SK-N-SH (cell line): ENCODE data around the gene DYNC2H1. TPM values are rescaled to one million over a fixed set of nuclear protein-coding genes. Genes with fewer than 3 reads are reported as not detected.

Experiments
- CTCF ChIA-PET: fragments of 300-600, 350-600 bp; formaldehyde crosslinking; extraction: SDS; loops from one replicate; lab custom pipeline; 2021; lab: Yijun Ruan, JAX
- POLR2A ChIA-PET: fragments of 350-600 bp; sonication (Branson Sonifier 250); formaldehyde crosslinking; extraction: SDS; loops from one replicate; lab custom pipeline; 2020; ENCODE audit warnings: antibody characterized with exemption, inconsistent platforms; lab: Yijun Ruan, JAX
- DNase-seq: peaks from one replicate; pipeline ENCODE4 v3.0.0; 2012
- H2AFZ ChIP-seq: fragments of 200-600 bp; sonication (generic); 2 replicates; pipeline ENCODE4 v1.8.1; 2016; ENCODE audit warnings: antibody characterized with exemption, mild to moderate bottlenecking, low read depth
- H3F3A ChIP-seq: fragments of 200-600 bp; sonication (generic); replicated peaks from 2 replicates; pipeline ENCODE3; 2016; ENCODE audit warnings: antibody characterized with exemption, mild to moderate bottlenecking; ENCODE audit not compliant: insufficient read depth
- H3K27ac ChIP-seq, 2 experiments: fragments of 200-500 bp in 1 of 2; fragments of 200-600 bp in 1 of 2; sonication (Bioruptor generic) in 1 of 2; sonication (generic), shearing (Covaris generic) in 1 of 2; 2 replicates each; pipeline versions ENCODE4 v1.5.1 to v1.6.1; 2014 to 2016; ENCODE audit warnings: low read depth in 2 of 2, inconsistent platforms in 1 of 2, low read length in 1 of 2, mild to moderate bottlenecking in 1 of 2, mixed read lengths in 1 of 2
- H3K27me3 ChIP-seq: fragments of 200-600 bp; sonication (generic), shearing (Covaris generic); 2 replicates; pipeline ENCODE4 v1.6.1; 2016; ENCODE audit warnings: mixed run types; ENCODE audit not compliant: insufficient read depth
- H3K36me3 ChIP-seq, 2 experiments: fragments of 200-500 bp in 1 of 2; fragments of 200-600 bp in 1 of 2; sonication (Bioruptor generic) in 1 of 2; sonication (generic) in 1 of 2; replicated peaks in 1 of 2; 2 replicates each; pipeline versions ENCODE3 to v1.5.1; 2014 to 2016; ENCODE audit warnings: low read length in 1 of 2, mild to moderate bottlenecking in 1 of 2; ENCODE audit not compliant: insufficient read depth in 2 of 2, control insufficient read depth in 1 of 2
- H3K4me1 ChIP-seq, 2 experiments: fragments of 200-500 bp in 1 of 2; fragments of 200-600 bp in 1 of 2; sonication (Bioruptor generic) in 1 of 2; sonication (generic), shearing (Covaris generic) in 1 of 2; 2 replicates each; pipeline versions ENCODE4 v1.5.1 to v1.6.1; 2014 to 2016; ENCODE audit warnings: low read depth in 1 of 2, low read length in 1 of 2, mixed run types in 1 of 2; ENCODE audit not compliant: insufficient read depth in 2 of 2, control insufficient read depth in 1 of 2
- H3K4me2 ChIP-seq: fragments of 200-600 bp; sonication (generic), shearing (Covaris generic); 2 replicates; pipeline ENCODE4 v1.6.1; 2017; ENCODE audit warnings: mixed run types
- H3K4me3 ChIP-seq, 2 experiments: fragments of 200-500 bp in 1 of 2; fragments of 200-600 bp in 1 of 2; sonication (Bioruptor generic) in 1 of 2; sonication (generic), shearing (Covaris generic) in 1 of 2; 2 replicates each; pipeline versions ENCODE4 v1.5.1 to v1.8.1; 2014 to 2016; ENCODE audit warnings: low read depth in 2 of 2, inconsistent platforms in 1 of 2, low read length in 1 of 2, mild to moderate bottlenecking in 1 of 2, mixed read lengths in 1 of 2, moderate library complexity in 1 of 2
- H3K79me2 ChIP-seq: fragments of 200-600 bp; sonication (generic); 2 replicates; pipeline ENCODE4 v1.8.1; 2017; ENCODE audit warnings: mild to moderate bottlenecking; ENCODE audit not compliant: insufficient read depth
- H3K9ac ChIP-seq: fragments of 200-600 bp; sonication (generic); 2 replicates; pipeline ENCODE4 v1.6.1; 2017; ENCODE audit warnings: mixed run types
- H3K9me2 ChIP-seq: fragments of 200-600 bp; sonication (generic); 2 replicates; pipeline ENCODE4 v1.6.1; 2017; ENCODE audit warnings: mixed run types
- H3K9me3 ChIP-seq: fragments of 200-600 bp; sonication (generic); 2 replicates; pipeline ENCODE4 v1.6.1; 2017; ENCODE audit warnings: mixed run types, mild to moderate bottlenecking, moderate library complexity
- H4K20me1 ChIP-seq: fragments of 200-600 bp; sonication (generic); 2 replicates; pipeline ENCODE4 v1.6.1; 2017; ENCODE audit warnings: mild to moderate bottlenecking, mixed run types; ENCODE audit not compliant: insufficient read depth
- CHD2 ChIP-seq: fragments of 150-350 bp; IDR thresholded peaks from 2 replicates; pipeline ENCODE4 v1.6.1; 2018; ENCODE audit warnings: low read length; ENCODE audit not compliant: partially characterized antibody
- ELF1 ChIP-seq: IDR thresholded peaks from 2 replicates; pipeline ENCODE4 v1.4.0; 2012
- EP300 ChIP-seq, 2 experiments: IDR thresholded peaks; 2 replicates each; pipeline versions ENCODE4 v1.4.0 to v1.6.1; 2012; ENCODE audit warnings: borderline replicate concordance in 1 of 2, low read depth in 1 of 2, low read length in 1 of 2
- FOSL2 ChIP-seq: IDR thresholded peaks from 2 replicates; pipeline ENCODE4 v1.4.0; 2012; ENCODE audit warnings: low read depth, mild to moderate bottlenecking, moderate library complexity, borderline replicate concordance
- FOXM1 ChIP-seq: IDR thresholded peaks from 2 replicates; pipeline ENCODE4 v1.4.0; 2012; ENCODE audit warnings: low read depth, mild to moderate bottlenecking
- IRF3 ChIP-seq: fragments of 150-350 bp; IDR thresholded peaks from 2 replicates; pipeline ENCODE4 v1.6.1; 2016; ENCODE audit warnings: mild to moderate bottlenecking, low read depth, low read length
- PBX3 ChIP-seq: IDR thresholded peaks from 2 replicates; pipeline ENCODE4; 2012
- POLR2AphosphoS5 ChIP-seq: IDR thresholded peaks from 2 replicates; pipeline ENCODE4 v1.6.1; 2012; ENCODE audit warnings: low read depth, low read length
- RAD21 ChIP-seq: IDR thresholded peaks from 2 replicates; pipeline ENCODE4 v1.6.1; 2012; ENCODE audit warnings: mild to moderate bottlenecking, low read length
- RFX5 ChIP-seq: IDR thresholded peaks from 2 replicates; pipeline ENCODE4 v1.6.1; 2012; ENCODE audit warnings: mild to moderate bottlenecking, improper control_type of control experiment, low read length
- SMC3 ChIP-seq: IDR thresholded peaks from 2 replicates; pipeline ENCODE4 v1.6.1; 2012; ENCODE audit warnings: low read depth, low read length, improper control_type of control experiment
- TAF1 ChIP-seq: IDR thresholded peaks from 2 replicates; pipeline ENCODE4 v1.6.1; 2012; ENCODE audit warnings: low read depth, mild to moderate bottlenecking, low read length, moderate library complexity, borderline replicate concordance
- TCF12 ChIP-seq: IDR thresholded peaks from 2 replicates; pipeline ENCODE4 v1.4.0; 2012
- TEAD4 ChIP-seq: IDR thresholded peaks from 2 replicates; pipeline ENCODE4 v1.4.0; 2012; ENCODE audit warnings: mild to moderate bottlenecking, borderline replicate concordance; ENCODE audit not compliant: insufficient read depth
- USF2 ChIP-seq: fragments of 150-350 bp; IDR thresholded peaks from 2 replicates; pipeline ENCODE4 v1.6.1; 2017; ENCODE audit warnings: antibody characterized with exemption, low read length, low read depth, borderline replicate concordance
- ZBTB33 ChIP-seq: IDR thresholded peaks from 2 replicates; pipeline ENCODE4 v1.4.0; 2012; ENCODE audit warnings: low read depth, borderline replicate concordance
- WGBS: methylation state at CpG from one replicate; pipeline ENCODE4 v1.1.6; 2017; ENCODE audit warnings: low lambda C conversion rate; 5-methylcytosine and 5-hydroxymethylcytosine counted together
- polyA plus RNA-seq, 3 experiments: library from polyadenylated mRNA; depleted of rRNA; stranded (reverse); fragments of >200 nt; gene quantifications; 2 replicates each; pipeline ENCODE4 v1.2.3, GENCODE V29; 2012
- TF ChIP-seq, protein P1 (sequence below): IDR thresholded peaks from 2 replicates; pipeline ENCODE4 v1.4.0; 2012; ENCODE audit warnings: low read depth, borderline replicate concordance
- TF ChIP-seq, protein P2 (sequence below): fragments of 200-600 bp; sonication (generic); IDR thresholded peaks from 2 replicates; pipeline ENCODE4 v1.6.1; 2017; ENCODE audit warnings: antibody characterized with exemption, mild to moderate bottlenecking, moderate library complexity

Gene DYNC2H1
- polyA plus RNA-seq, 1 of the 3 experiments (the other 2 are of a cell fraction), result 15.3 TPM

- Histone ChIP-seq H3K9me3 (no peaks in the 10 kb centered on the region), H3K4me2 (no peak overlapping the region), H3K9me2 (no peaks in the 10 kb centered on the region), H2AFZ (no peak overlapping the region), H4K20me1 (no peaks in the 10 kb centered on the region), H3K36me3 (no peaks in the 10 kb centered on the region), H3F3A (no peaks in the 10 kb centered on the region), H3K79me2 (no peaks in the 10 kb centered on the region), H3K27me3 (no peaks in the 10 kb centered on the region), H3K4me3 (no peak overlapping the region), H3K4me1 (peaks cover 0 to 2% of the 10 kb centered on the region in 2 experiments; a peak in 1 of 4 replicates)
- POLR2A ChIA-PET, result no interaction called here
- CTCF ChIA-PET, result no interaction called here
- no peak for DNase-seq
- 88% methylated on average over 2 of the region's 2 CpGs for whole genome bisulfite sequencing
- TF ChIP-seq TEAD4 (no peak), FOSL2 (no peak), IRF3 (no peak), PBX3 (no peak), RFX5 (no peak), TAF1 (no peak), FOXM1 (no peak), ZBTB33 (no peak), RAD21 (no peak)
- TF ChIP-seq, protein P1, sequence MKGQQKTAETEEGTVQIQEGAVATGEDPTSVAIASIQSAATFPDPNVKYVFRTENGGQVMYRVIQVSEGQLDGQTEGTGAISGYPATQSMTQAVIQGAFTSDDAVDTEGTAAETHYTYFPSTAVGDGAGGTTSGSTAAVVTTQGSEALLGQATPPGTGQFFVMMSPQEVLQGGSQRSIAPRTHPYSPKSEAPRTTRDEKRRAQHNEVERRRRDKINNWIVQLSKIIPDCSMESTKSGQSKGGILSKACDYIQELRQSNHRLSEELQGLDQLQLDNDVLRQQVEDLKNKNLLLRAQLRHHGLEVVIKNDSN, result no peak
- TF ChIP-seq, all 33 proteins: peak for 0
- no peak overlapping the region for H3K27ac ChIP-seq
- H3K9ac ChIP-seq, result no peak overlapping the region
Observed at GRCh38 chr11:103488579-103488978, 379.4 kb downstream of the DYNC2H1 start.

DNA sequence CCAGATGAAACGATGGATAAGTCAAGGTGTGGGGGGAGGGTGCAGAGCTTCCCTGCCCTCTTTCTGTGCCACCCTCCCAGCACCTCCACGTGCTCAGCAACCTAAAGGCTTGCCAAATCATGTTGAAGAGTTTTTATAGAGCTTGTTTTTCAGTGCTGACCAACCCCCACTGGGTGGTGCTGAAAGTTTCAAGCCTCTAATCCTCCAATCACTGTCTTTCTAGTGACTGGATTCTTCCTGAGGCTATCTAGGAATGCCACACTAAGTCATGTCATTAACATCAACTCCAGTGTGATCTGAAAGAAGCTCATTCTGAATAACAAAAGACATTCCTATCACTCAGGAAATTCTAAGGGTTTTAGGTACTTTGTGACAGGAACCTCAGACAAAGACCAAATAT is 382.6 kb downstream of the DYNC2H1 start:
- H3K36me3 ChIP-seq, result no peaks in the 10 kb centered on the region
- TF ChIP-seq, protein P2, sequence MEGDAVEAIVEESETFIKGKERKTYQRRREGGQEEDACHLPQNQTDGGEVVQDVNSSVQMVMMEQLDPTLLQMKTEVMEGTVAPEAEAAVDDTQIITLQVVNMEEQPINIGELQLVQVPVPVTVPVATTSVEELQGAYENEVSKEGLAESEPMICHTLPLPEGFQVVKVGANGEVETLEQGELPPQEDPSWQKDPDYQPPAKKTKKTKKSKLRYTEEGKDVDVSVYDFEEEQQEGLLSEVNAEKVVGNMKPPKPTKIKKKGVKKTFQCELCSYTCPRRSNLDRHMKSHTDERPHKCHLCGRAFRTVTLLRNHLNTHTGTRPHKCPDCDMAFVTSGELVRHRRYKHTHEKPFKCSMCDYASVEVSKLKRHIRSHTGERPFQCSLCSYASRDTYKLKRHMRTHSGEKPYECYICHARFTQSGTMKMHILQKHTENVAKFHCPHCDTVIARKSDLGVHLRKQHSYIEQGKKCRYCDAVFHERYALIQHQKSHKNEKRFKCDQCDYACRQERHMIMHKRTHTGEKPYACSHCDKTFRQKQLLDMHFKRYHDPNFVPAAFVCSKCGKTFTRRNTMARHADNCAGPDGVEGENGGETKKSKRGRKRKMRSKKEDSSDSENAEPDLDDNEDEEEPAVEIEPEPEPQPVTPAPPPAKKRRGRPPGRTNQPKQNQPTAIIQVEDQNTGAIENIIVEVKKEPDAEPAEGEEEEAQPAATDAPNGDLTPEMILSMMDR, result no peak
- no peak for TF ChIP-seq ELF1
- no peak for TF ChIP-seq USF2
- no peak for TF ChIP-seq RAD21
- no peak for TF ChIP-seq SMC3
- TF ChIP-seq CHD2, result no peak
- TF ChIP-seq TCF12, result no peak
- no peak for TF ChIP-seq EP300 (IDR thresholded peaks at IDR 0.05; ENCODE audit: borderline replicate concordance in 1 of 2, low read depth in 1 of 2, low read length in 1 of 2)
- no peak for TF ChIP-seq TEAD4
- TF ChIP-seq POLR2AphosphoS5, result no peak
- TF ChIP-seq ZBTB33, result no peak

More for the DNA sequence above, 382.6 kb downstream of the DYNC2H1 start:
- WGBS, result 74% methylated on average over 2 of the region's 2 CpGs
- Histone ChIP-seq H3K4me2 (no peak overlapping the region), H4K20me1 (no peaks in the 10 kb centered on the region), H3K27me3 (no peaks in the 10 kb centered on the region), H3K79me2 (no peaks in the 10 kb centered on the region), H3F3A (no peaks in the 10 kb centered on the region), H2AFZ (no peak overlapping the region), H3K4me3 (no peak overlapping the region), H3K9me2 (no peaks in the 10 kb centered on the region), H3K9ac (no peak overlapping the region), H3K27ac (no peak overlapping the region), H3K9me3 (no peaks in the 10 kb centered on the region), H3K4me1 (peaks cover 0 to 9% of the 10 kb centered on the region in 2 experiments; a peak in 1 of 4 replicates)
- no peak for DNase-seq
- ChIA-PET POLR2A (no interaction called here), CTCF (no interaction called here)
